ENCODE measurements around the gene NPIPB8. TPM values are rescaled to one million over a fixed set of nuclear protein-coding genes. Genes with fewer than 3 reads are reported as not detected.
A peak's percentile ranks its signal among the peaks of the same experiment; 100 is the strongest.
"Not testable (repeated sequence)": the region's sequence is repeated elsewhere in the genome, so short reads cannot be mapped to it uniquely, and the experiment has no call there.

NPIPB8 gene
- total RNA-seq, 1 experiment from 2014 or later, result 4.1 TPM

DNA sequence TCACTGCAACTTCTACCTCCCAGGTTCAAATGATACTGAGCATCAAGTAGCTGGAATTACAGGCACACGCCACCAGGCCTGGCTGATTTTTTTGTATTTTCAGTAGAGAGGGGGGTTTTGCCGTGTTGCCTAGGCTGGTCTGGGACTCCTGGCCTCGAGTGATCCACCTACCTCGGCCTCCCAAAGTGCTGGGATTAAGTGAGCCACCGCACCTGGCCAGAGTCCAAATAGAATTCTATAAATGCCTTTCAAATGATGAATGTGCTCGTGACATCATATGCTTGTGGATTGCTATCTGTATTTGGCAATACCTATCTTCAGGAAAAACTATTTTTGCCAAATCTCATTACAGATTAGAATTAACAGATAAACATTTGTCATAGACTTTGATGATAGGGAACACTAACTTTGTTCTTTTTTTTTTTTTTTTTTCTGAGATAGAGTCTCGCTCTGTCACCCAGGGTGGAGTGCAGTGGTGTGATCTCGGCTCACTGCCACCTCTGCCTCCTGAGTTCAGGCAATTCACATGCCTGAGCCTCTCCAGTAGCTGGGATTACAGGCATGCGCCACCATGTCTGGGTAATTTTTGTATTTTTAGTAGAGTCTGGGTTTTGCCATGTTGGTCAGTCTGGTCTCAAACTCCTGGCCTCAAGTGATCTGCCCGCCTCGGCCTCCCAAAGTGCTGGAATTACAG is 55.5 kb downstream of the NPIPB8 start:
- H3K36me3 ChIP-seq (ENCODE audit: low read depth); H3K4me2 ChIP-seq; H3F3A ChIP-seq (ENCODE audit: insufficient read depth, low read depth); H3K79me2 ChIP-seq (ENCODE audit: low read depth); CTCF ChIA-PET; intact Hi-C loops (cut with micrococcal nuclease; ENCODE audit: unreplicated experiment); H4K20me1 ChIP-seq (ENCODE audit: insufficient read depth); H2AFZ ChIP-seq; H3K9me2 ChIP-seq (ENCODE audit: insufficient read depth); H3K27ac ChIP-seq; BruUV-seq (replicated peaks); POLR2A ChIA-PET (ENCODE audit: unreplicated experiment); H3K9me3 ChIP-seq (ENCODE audit: insufficient read depth, low read depth); H3K4me3 ChIP-seq; H3K4me1 ChIP-seq (replicated peaks; ENCODE audit: insufficient read depth); H3K27me3 ChIP-seq (ENCODE audit: insufficient read depth, low read depth): not testable (repeated sequence)
- DNase-seq, result peak in 1 of 2 experiments; percentile 8

DNA sequence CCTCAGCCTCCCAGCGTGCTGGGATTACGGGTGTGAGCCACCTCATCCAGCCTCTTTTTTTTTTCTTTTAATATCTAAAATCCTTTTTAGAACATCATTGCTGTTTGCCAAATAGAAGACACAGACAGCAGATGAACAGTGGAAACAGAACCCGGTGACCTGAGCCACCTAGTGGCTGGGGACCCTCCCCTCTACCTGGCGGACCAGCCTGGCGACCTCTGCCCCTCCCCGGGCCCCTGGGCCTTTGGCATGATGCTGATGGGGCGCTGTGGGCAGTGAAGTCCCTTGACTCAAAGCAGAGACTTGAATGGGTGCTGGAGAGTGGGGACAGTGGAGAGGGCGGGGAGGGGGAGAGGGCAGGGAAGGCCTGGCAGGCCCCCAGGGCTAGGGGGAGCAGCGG is 61.9 kb downstream of the NPIPB8 start:
- H2AFZ ChIP-seq; H3K79me2 ChIP-seq (ENCODE audit: low read depth); H3K4me1 ChIP-seq (replicated peaks; ENCODE audit: insufficient read depth); DNase-seq; intact Hi-C loops (cut with micrococcal nuclease; ENCODE audit: unreplicated experiment); H3K27ac ChIP-seq; H3K9me3 ChIP-seq (ENCODE audit: insufficient read depth, low read depth); H4K20me1 ChIP-seq (ENCODE audit: insufficient read depth); H3F3A ChIP-seq (ENCODE audit: insufficient read depth, low read depth); H3K36me3 ChIP-seq (ENCODE audit: low read depth); H3K4me2 ChIP-seq; H3K9me2 ChIP-seq (ENCODE audit: insufficient read depth); H3K4me3 ChIP-seq; H3K27me3 ChIP-seq (ENCODE audit: insufficient read depth, low read depth); CTCF ChIA-PET; BruUV-seq (replicated peaks): not testable (repeated sequence)
- POLR2A ChIA-PET (ENCODE audit: unreplicated experiment), result interaction anchor here (0.6 kb wide), 1 partner anchor 1274 kb away, joined by 3 read pairs; no protein-coding TSS in a partner anchor

DNA sequence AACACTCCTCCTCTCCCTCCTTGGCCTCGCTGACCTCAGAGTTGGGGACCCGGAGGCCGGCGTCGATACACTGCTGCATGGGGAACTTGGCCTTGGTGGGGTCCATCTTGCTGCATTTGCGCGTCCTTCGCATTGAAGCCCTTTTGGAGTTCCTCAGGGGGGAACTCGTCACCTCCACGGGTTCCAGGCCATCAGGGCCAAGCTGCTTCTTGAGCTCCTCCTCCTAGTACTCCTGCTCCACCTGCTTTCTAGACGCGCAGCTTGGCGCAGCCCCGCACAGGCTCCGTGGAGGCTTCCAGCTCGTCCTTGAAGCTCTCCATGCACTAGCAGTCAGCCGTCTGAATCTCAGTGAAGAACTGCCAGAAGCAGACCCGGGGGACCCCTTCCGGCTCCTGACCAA is 62.5 kb downstream of the NPIPB8 start:
- POLR2A ChIA-PET (ENCODE audit: unreplicated experiment), result interaction anchor here (0.6 kb wide), 1 partner anchor 1273 kb away, joined by 3 read pairs; no protein-coding TSS in a partner anchor
- H3K9me2 ChIP-seq (ENCODE audit: insufficient read depth); BruUV-seq (replicated peaks); H3F3A ChIP-seq (ENCODE audit: insufficient read depth, low read depth); intact Hi-C loops (cut with micrococcal nuclease; ENCODE audit: unreplicated experiment); DNase-seq; H3K9me3 ChIP-seq (ENCODE audit: insufficient read depth, low read depth); H3K27me3 ChIP-seq (ENCODE audit: insufficient read depth, low read depth); H4K20me1 ChIP-seq (ENCODE audit: insufficient read depth); H3K4me2 ChIP-seq; H3K79me2 ChIP-seq (ENCODE audit: low read depth); H3K4me3 ChIP-seq; H3K27ac ChIP-seq; H3K4me1 ChIP-seq (replicated peaks; ENCODE audit: insufficient read depth); H2AFZ ChIP-seq; CTCF ChIA-PET; H3K36me3 ChIP-seq (ENCODE audit: low read depth): not testable (repeated sequence)

DNA sequence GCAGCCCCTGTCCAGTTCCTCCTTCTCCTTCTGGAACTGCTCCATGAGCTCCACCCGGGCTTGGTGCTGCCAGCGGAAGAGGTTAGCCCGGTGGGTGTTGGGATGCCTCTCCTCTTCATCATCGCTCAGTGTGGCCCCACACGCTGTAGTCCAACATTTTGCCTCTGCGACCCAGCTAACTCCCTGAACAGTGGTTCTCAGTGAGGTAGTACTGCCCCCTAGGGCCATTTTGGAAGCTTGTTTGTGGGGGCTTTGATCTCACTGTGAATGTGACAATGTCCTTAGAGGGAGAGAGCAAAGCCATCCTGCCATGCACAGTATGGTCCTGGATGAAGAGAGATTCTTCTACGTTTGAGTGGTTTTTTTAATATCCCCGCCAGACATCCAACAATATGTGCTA is 63.5 kb downstream of the NPIPB8 start:
- H4K20me1 ChIP-seq (ENCODE audit: insufficient read depth); BruUV-seq (replicated peaks); intact Hi-C loops (cut with micrococcal nuclease; ENCODE audit: unreplicated experiment); H3K9me3 ChIP-seq (ENCODE audit: insufficient read depth, low read depth); H3K4me2 ChIP-seq; H3K27ac ChIP-seq; CTCF ChIA-PET; H2AFZ ChIP-seq; H3K27me3 ChIP-seq (ENCODE audit: insufficient read depth, low read depth); H3K36me3 ChIP-seq (ENCODE audit: low read depth); H3F3A ChIP-seq (ENCODE audit: insufficient read depth, low read depth); H3K79me2 ChIP-seq (ENCODE audit: low read depth); H3K4me3 ChIP-seq; POLR2A ChIA-PET (ENCODE audit: unreplicated experiment); H3K9me2 ChIP-seq (ENCODE audit: insufficient read depth); H3K4me1 ChIP-seq (replicated peaks; ENCODE audit: insufficient read depth); DNase-seq: not testable (repeated sequence)

DNA sequence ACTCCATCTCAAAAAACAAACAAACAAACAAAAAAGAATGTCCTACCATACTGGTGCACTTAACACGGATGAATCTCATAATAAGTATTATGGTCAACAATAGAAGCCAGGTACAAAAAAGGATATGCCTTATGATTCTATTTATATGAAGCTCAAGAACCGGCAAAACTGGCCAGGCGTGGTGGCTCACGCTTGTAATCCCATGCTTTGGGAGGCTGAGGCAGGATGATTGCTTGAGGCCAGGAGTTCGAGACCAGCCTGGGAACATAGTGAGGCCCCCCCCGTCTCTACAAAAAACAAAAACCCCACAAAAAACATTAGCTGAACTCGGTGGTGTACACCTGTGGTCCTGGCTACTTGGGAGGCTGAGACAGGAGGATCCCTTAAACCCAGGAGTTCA is 66.4 kb downstream of the NPIPB8 start:
- H3K4me3 ChIP-seq; H3K27ac ChIP-seq; H3F3A ChIP-seq (ENCODE audit: insufficient read depth, low read depth); H3K4me2 ChIP-seq; CTCF ChIA-PET; H3K36me3 ChIP-seq (ENCODE audit: low read depth); POLR2A ChIA-PET (ENCODE audit: unreplicated experiment); H3K9me3 ChIP-seq (ENCODE audit: insufficient read depth, low read depth); intact Hi-C loops (cut with micrococcal nuclease; ENCODE audit: unreplicated experiment); H3K79me2 ChIP-seq (ENCODE audit: low read depth); BruUV-seq (replicated peaks); H3K9me2 ChIP-seq (ENCODE audit: insufficient read depth); DNase-seq; H3K4me1 ChIP-seq (replicated peaks; ENCODE audit: insufficient read depth); H3K27me3 ChIP-seq (ENCODE audit: insufficient read depth, low read depth); H4K20me1 ChIP-seq (ENCODE audit: insufficient read depth); H2AFZ ChIP-seq: not testable (repeated sequence)

Other genes with a start within 250 kb of the NPIPB8 start
- 31.5 and 60.6 TPM in 2 replicates for gene EIF3CL, start 234.2 kb upstream of the NPIPB8 start, total RNA-seq (2021)
- not detected in 2 replicates for gene NPIPB7, start 165.7 kb upstream of the NPIPB8 start, total RNA-seq (2021)
- 59.1 and 70.3 TPM in 2 replicates for gene CLN3, start 146.0 kb upstream of the NPIPB8 start, total RNA-seq (2021)
- gene APOBR, start 143.4 kb upstream of the NPIPB8 start, total RNA-seq (2021), result 2.4 and 2.5 TPM in 2 replicates
- gene IL27, start 131.2 kb upstream of the NPIPB8 start, total RNA-seq (2021), result not detected in 2 replicates
- 17.3 and 21.3 TPM in 2 replicates for gene NUPR1, start 99.1 kb upstream of the NPIPB8 start, total RNA-seq (2021)
- 45.3 and 51.1 TPM in 2 replicates for gene SGF29, start 84.1 kb upstream of the NPIPB8 start, total RNA-seq (2021)
- gene SULT1A2, start 41.0 kb upstream of the NPIPB8 start, total RNA-seq (2021), result 21.8 and 23.0 TPM in 2 replicates
- 82.0 and 98.8 TPM in 2 replicates for gene SULT1A1, start 28.0 kb upstream of the NPIPB8 start, total RNA-seq (2021)
- 728 and 782 TPM in 2 replicates for gene EIF3C, start 73.4 kb downstream of the NPIPB8 start, total RNA-seq (2021)
- 6.1 and 8.5 TPM in 2 replicates for gene NPIPB9, start 113.7 kb downstream of the NPIPB8 start, total RNA-seq (2021)
- 298 and 356 TPM in 2 replicates for gene ATXN2L, start 184.9 kb downstream of the NPIPB8 start, total RNA-seq (2021)
- gene TUFM, start 208.3 kb downstream of the NPIPB8 start, total RNA-seq (2021), result 342 and 448 TPM in 2 replicates
- gene SH2B1, start 225.8 kb downstream of the NPIPB8 start, total RNA-seq (2021), result 105 and 110 TPM in 2 replicates
- gene ATP2A1, start 240.4 kb downstream of the NPIPB8 start, total RNA-seq (2021), result 8.3 and 10.7 TPM in 2 replicates

Data from PC-9 (cell line).